ENCODE measurements around the gene CHTF18. TPM values are rescaled to one million over a fixed set of nuclear protein-coding genes. Genes with fewer than 3 reads are reported as not detected.

The CHTF18 gene
- total RNA-seq, 2 experiments from 2014 or later = 95.6 to 115 TPM

GRCh38 chr16:764848-765487 is 23.5 kb upstream of the CHTF18 start:
- POLR2A ChIA-PET = no interaction called here
- DNase-seq = no peak
- intact Hi-C loops (cut with micrococcal nuclease) = no loop called here
- ATAC-seq = no peak
- CTCF ChIA-PET = no interaction called here
- TF ChIP-seq, protein P1, sequence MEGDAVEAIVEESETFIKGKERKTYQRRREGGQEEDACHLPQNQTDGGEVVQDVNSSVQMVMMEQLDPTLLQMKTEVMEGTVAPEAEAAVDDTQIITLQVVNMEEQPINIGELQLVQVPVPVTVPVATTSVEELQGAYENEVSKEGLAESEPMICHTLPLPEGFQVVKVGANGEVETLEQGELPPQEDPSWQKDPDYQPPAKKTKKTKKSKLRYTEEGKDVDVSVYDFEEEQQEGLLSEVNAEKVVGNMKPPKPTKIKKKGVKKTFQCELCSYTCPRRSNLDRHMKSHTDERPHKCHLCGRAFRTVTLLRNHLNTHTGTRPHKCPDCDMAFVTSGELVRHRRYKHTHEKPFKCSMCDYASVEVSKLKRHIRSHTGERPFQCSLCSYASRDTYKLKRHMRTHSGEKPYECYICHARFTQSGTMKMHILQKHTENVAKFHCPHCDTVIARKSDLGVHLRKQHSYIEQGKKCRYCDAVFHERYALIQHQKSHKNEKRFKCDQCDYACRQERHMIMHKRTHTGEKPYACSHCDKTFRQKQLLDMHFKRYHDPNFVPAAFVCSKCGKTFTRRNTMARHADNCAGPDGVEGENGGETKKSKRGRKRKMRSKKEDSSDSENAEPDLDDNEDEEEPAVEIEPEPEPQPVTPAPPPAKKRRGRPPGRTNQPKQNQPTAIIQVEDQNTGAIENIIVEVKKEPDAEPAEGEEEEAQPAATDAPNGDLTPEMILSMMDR (IDR thresholded peaks at IDR 0.05) = no peak
- H3K27me3 Mint-ChIP-seq = no peaks in the 10 kb centered on the region
- H3K4me1 Mint-ChIP-seq (ENCODE audit: low read depth) = no peaks in the 10 kb centered on the region
- no peak overlapping the region for H3K4me3 Mint-ChIP-seq
- no peak overlapping the region for H3K27ac Mint-ChIP-seq
- H3K9me3 Mint-ChIP-seq = no peaks in the 10 kb centered on the region
- H3K36me3 Mint-ChIP-seq (ENCODE audit: low read depth) = no peaks in the 10 kb centered on the region

GRCh38 chr16:765488-765865 is 22.9 kb upstream of the CHTF18 start:
- H3K4me1 Mint-ChIP-seq (ENCODE audit: low read depth) = no peaks in the 10 kb centered on the region
- ChIA-PET CTCF (no interaction called here), POLR2A (no interaction called here)
- DNase-seq (no peak), ATAC-seq (no peak)
- no peaks in the 10 kb centered on the region for H3K27me3 Mint-ChIP-seq
- TF ChIP-seq, protein P1 (IDR thresholded peaks at IDR 0.05) = no peak
- H3K36me3 Mint-ChIP-seq (ENCODE audit: low read depth) = no peaks in the 10 kb centered on the region
- no peak overlapping the region for H3K27ac Mint-ChIP-seq
- no peaks in the 10 kb centered on the region for H3K9me3 Mint-ChIP-seq
- intact Hi-C loops (cut with micrococcal nuclease) = no loop called here
- H3K4me3 Mint-ChIP-seq = no peak overlapping the region

- Mint-ChIP-seq H3K27me3 (no peaks in the 10 kb centered on the region), H3K9me3 (no peaks in the 10 kb centered on the region), H3K27ac (no peak overlapping the region), H3K4me3 (no peak overlapping the region), H3K36me3 (ENCODE audit: low read depth) (no peaks in the 10 kb centered on the region), H3K4me1 (ENCODE audit: low read depth) (no peaks in the 10 kb centered on the region)
- TF ChIP-seq, protein P1 (IDR thresholded peaks at IDR 0.05) = no peak
- ATAC-seq = no peak
- CTCF ChIA-PET = interaction anchor here (1.3 kb wide), 1 partner anchor 19 kb away, joined by 3 read pairs; no protein-coding TSS in a partner anchor
- no peak for DNase-seq
- POLR2A ChIA-PET = no interaction called here
- intact Hi-C loops (cut with micrococcal nuclease) = no loop called here
These were observed 22.2 kb upstream of the CHTF18 start for GRCh38 chr16:766008-766819.

- no peaks in the 10 kb centered on the region for H3K4me1 Mint-ChIP-seq (ENCODE audit: low read depth)
- no peak overlapping the region for H3K27ac Mint-ChIP-seq
- TF ChIP-seq, protein P1 (IDR thresholded peaks at IDR 0.05) = no peak
- ATAC-seq = no peak
- H3K36me3 Mint-ChIP-seq (ENCODE audit: low read depth) = no peaks in the 10 kb centered on the region
- H3K27me3 Mint-ChIP-seq = no peaks in the 10 kb centered on the region
- ChIA-PET POLR2A (no interaction called here), CTCF (interaction anchor here (1.3 kb wide), 1 partner anchor 18 kb away, joined by 3 read pairs; no protein-coding TSS in a partner anchor)
- intact Hi-C loops (cut with micrococcal nuclease) = no loop called here
- no peaks in the 10 kb centered on the region for H3K9me3 Mint-ChIP-seq
- DNase-seq = no peak
- no peak overlapping the region for H3K4me3 Mint-ChIP-seq
These were observed 21.4 kb upstream of the CHTF18 start for GRCh38 chr16:766820-767640.

All from activated CD8-positive, alpha-beta T cell treated with anti-CD3 and anti-CD28 coated beads for 36 hours (primary cell).